Prostate gland (tissue), 2 donors: ENCODE data around the gene CD24. TPM values are rescaled to one million over a fixed set of nuclear protein-coding genes. Genes with fewer than 3 reads are reported as not detected.

Experiments used
- DNase-seq: peaks from one replicate; pipeline ENCODE4 v3.0.0-alpha.2; 2019; ENCODE audit warnings: low spot score
- H3K27ac ChIP-seq, 2 donors: fragments of 200-600 bp; sonication (generic); 2 replicates each; pipeline ENCODE4 v1.5.1; 2017 to 2019
- H3K27me3 ChIP-seq: fragments of 200-600 bp; sonication (generic); replicated peaks from 2 replicates; pipeline ENCODE4 v1.5.1; 2019; ENCODE audit not compliant: insufficient read depth
- H3K36me3 ChIP-seq, 2 donors: fragments of 200-600 bp; sonication (generic); 1 replicate in 1 of 2; 2 replicates in 1 of 2; pipeline versions ENCODE4 v1.5.1 to v1.8.1; 2017 to 2019
- H3K4me1 ChIP-seq: fragments of 200-600 bp; sonication (generic); replicated peaks from 2 replicates; pipeline ENCODE4 v1.5.1; 2019
- H3K4me3 ChIP-seq, 2 donors: fragments of 200-600 bp; sonication (generic); 2 replicates each; pipeline ENCODE4 v1.5.1; 2017 to 2019
- H3K9me3 ChIP-seq: fragments of 200-600 bp; sonication (generic); 2 replicates; pipeline ENCODE4 v1.5.1; 2017
- CTCF ChIP-seq, 4 experiments: fragments of 200-600 bp in 2 of 4; fragments of 450-650 bp in 2 of 4; sonication (generic) in 2 of 4; IDR thresholded peaks; 1 replicate in 3 of 4; 2 replicates in 1 of 4; pipeline ENCODE4 v1.5.1; 2016 to 2019; ENCODE audit warnings: antibody characterized with exemption in 4 of 4, mild to moderate bottlenecking in 2 of 4, moderate library complexity in 2 of 4
- POLR2A ChIP-seq: fragments of 450-650 bp; IDR thresholded peaks from one replicate; pipeline ENCODE4 v1.6.1; 2016; ENCODE audit warnings: antibody characterized with exemption, mild to moderate bottlenecking
- POLR2AphosphoS5 ChIP-seq: sonication (generic); formaldehyde crosslinking; IDR thresholded peaks from one replicate; pipeline ENCODE4 v1.6.1; 2017; ENCODE audit warnings: antibody characterized with exemption
- WGBS: methylation state at CpG from one replicate; pipeline ENCODE4 v1.1.5; 2018; 5-methylcytosine and 5-hydroxymethylcytosine counted together
- intact Hi-C: fragments of 100-400 bp; cut with DNase I; formaldehyde crosslinking; loops from one replicate; pipeline ENCODE4 v1.14.2; 2022
- total RNA-seq, 2 donors: library from RNA; depleted of rRNA; stranded (reverse); fragments of >200 nt; gene quantifications; one replicate each; pipeline ENCODE4 v1.1.0, GENCODE V29; 2016

CD24 gene
- total RNA-seq, 2 donors from 2014 or later = 59.4 to 336 TPM

DNA sequence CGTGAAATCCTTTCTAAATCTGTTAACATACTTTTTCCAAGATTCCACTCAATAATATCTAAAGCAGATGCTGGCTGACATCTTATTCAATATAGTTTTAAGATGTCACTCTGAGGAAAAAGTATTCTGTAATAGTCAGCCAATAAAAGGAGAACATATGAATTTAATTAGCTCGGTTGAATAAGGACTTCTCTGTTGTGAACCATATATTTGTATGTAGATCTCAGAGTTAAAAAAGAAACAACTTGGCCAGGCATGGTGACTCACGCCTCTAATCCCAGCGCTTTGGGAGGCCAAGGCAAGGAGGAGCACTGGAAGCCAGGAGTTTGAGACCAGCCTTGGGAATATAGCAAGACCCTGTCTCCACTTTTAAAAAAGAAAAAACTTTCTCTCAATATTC lies 7.4 kb upstream of the CD24 start:
- Histone ChIP-seq H3K4me1 (no peaks in the 10 kb centered on the region), H3K27me3 (no peaks in the 10 kb centered on the region), H3K9me3 (no peaks in the 10 kb centered on the region), H3K4me3 (no peak overlapping the region), H3K36me3 (no peaks in the 10 kb centered on the region), H3K27ac (no peak overlapping the region)
- intact Hi-C loops = no loop called here
- no peak for DNase-seq
- TF ChIP-seq CTCF (IDR thresholded peaks at IDR 0.05) (no peak), POLR2A (no peak), POLR2AphosphoS5 (no peak)
- 70% methylated on average over 4 of the region's 4 CpGs for WGBS

- no peak overlapping the region for H3K4me3 ChIP-seq
- no peaks in the 10 kb centered on the region for H3K27me3 ChIP-seq
- no peak for DNase-seq
- H3K4me1 ChIP-seq = no peaks in the 10 kb centered on the region
- intact Hi-C loops = no loop called here
- H3K27ac ChIP-seq = no peak overlapping the region
- WGBS = 92% methylated on average over 4 of the region's 4 CpGs
- no peaks in the 10 kb centered on the region for H3K36me3 ChIP-seq
- no peaks in the 10 kb centered on the region for H3K9me3 ChIP-seq
- no peak for TF ChIP-seq POLR2A
- no peak for TF ChIP-seq CTCF (IDR thresholded peaks at IDR 0.05)
- no peak for TF ChIP-seq POLR2AphosphoS5
These were observed 6.4 kb upstream of the CD24 start for GRCh38 chr6:106980926-106981325.

DNA sequence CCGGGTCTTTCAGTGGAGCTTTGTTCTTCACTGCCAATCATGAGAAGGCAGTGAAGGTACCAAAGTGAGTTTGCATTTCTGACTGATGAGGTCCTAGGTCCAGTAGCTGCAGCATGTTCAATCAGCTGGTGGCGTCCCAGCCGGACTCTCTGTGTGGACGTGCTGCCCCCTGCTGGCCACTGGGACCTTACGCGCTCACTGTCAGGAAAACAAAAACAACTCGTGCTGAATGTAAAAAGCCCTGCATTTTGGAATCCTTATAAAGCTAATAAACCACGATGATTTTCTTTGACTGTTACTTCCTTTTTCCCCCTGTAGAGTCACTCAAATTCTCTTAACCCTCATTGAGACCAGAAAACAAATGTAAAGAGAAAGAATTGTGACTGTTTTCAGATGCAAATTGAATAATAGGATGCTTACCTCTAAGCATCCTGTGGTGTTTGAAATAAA lies 4.9 kb upstream of the CD24 start:
- TF ChIP-seq POLR2AphosphoS5 (peak; percentile 48), CTCF (IDR thresholded peaks at IDR 0.05) (peak; percentile 81 to 98 (median 92)), POLR2A (no peak)
- 0% methylated on average over 8 of the region's 8 CpGs for WGBS
- no peaks in the 10 kb centered on the region for H3K9me3 ChIP-seq
- DNase-seq = peak; percentile 88
- no peak overlapping the region for H3K27ac ChIP-seq
- intact Hi-C loops = loop anchor here (5.0 to 10.0 kb wide), 3 partner anchors 375 to 645 kb away; no protein-coding TSS in a partner anchor
- H3K36me3 ChIP-seq = no peaks in the 10 kb centered on the region
- no peaks in the 10 kb centered on the region for H3K27me3 ChIP-seq
- no peak overlapping the region for H3K4me3 ChIP-seq
- H3K4me1 ChIP-seq = no peaks in the 10 kb centered on the region

- Histone ChIP-seq H3K4me3 (no peak overlapping the region), H3K36me3 (no peaks in the 10 kb centered on the region), H3K4me1 (no peaks in the 10 kb centered on the region), H3K27me3 (no peaks in the 10 kb centered on the region), H3K9me3 (no peaks in the 10 kb centered on the region), H3K27ac (no peak overlapping the region)
- intact Hi-C loops = loop anchor here (5.0 to 10.0 kb wide), 3 partner anchors 372 to 642 kb away; no protein-coding TSS in a partner anchor
- DNase-seq = no peak
- WGBS = 82% methylated on average over 3 of the region's 3 CpGs
- TF ChIP-seq CTCF (IDR thresholded peaks at IDR 0.05) (no peak), POLR2A (no peak), POLR2AphosphoS5 (no peak)
These were observed 2.7 kb upstream of the CD24 start for GRCh38 chr6:106977246-106977645.

DNA sequence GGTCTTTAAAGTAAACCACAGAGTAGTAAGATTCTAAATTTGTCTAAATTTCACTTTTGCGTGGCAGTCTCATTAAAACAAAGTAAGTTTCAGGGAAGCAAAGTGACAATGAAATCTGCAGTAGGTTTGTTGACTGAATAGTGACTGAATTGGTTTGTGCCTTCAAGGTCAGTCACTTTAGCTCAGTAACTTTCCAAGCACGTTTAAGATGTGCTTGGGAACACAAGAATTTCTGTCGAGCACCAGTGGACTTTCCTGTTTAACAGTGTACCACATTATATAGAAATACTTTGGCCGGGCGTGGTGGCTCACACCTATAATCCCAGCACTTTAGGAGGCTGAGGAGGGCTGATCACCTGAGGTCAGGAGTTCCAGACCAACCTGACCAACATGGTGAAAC lies 1.7 kb upstream of the CD24 start:
- no peak for TF ChIP-seq POLR2A
- TF ChIP-seq CTCF (IDR thresholded peaks at IDR 0.05) = no peak
- no peak for TF ChIP-seq POLR2AphosphoS5
- 72% methylated on average over 5 of the region's 5 CpGs for WGBS
- intact Hi-C loops = loop anchor here (5.0 to 10.0 kb wide), 3 partner anchors 371 to 641 kb away; no protein-coding TSS in a partner anchor
- Histone ChIP-seq H3K9me3 (no peaks in the 10 kb centered on the region), H3K27ac (no peak overlapping the region), H3K4me3 (no peak overlapping the region), H3K36me3 (no peaks in the 10 kb centered on the region), H3K4me1 (no peaks in the 10 kb centered on the region), H3K27me3 (no peaks in the 10 kb centered on the region)
- DNase-seq = no peak
